Measurements from ENCODE around the gene OR2M3.
"Not testable (repeated sequence)": the region's sequence is repeated elsewhere in the genome, so short reads cannot be mapped to it uniquely, and the experiment has no call there.

OR2M3 gene

DNA sequence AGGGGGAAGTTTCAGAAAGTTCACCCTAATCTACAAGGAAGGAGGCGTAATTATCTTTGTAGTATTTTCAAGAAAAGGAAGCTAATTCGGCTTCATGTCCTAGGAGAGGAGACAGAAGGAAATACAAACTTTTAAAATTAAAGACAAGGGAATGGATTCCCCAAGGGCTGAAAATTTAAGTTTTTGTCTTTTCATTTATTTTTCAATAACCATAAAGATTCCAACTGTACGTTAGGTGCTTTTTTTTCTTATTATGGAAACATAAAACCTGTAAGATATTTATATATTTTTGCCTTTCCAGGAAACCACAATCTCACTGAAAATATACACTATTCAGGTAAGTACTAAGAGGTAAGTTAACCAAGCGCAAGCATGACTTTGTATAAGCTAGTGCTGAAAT, at the start of gene OR2M3:
Gene OR2M3, plus strand, starts transcription at position 301 of the 400 bp plus-strand sequence. CDS start 5,803 bp downstream, outside the sequence.
- DNase-seq (ENCODE audit: low spot score): no peak

DNA sequence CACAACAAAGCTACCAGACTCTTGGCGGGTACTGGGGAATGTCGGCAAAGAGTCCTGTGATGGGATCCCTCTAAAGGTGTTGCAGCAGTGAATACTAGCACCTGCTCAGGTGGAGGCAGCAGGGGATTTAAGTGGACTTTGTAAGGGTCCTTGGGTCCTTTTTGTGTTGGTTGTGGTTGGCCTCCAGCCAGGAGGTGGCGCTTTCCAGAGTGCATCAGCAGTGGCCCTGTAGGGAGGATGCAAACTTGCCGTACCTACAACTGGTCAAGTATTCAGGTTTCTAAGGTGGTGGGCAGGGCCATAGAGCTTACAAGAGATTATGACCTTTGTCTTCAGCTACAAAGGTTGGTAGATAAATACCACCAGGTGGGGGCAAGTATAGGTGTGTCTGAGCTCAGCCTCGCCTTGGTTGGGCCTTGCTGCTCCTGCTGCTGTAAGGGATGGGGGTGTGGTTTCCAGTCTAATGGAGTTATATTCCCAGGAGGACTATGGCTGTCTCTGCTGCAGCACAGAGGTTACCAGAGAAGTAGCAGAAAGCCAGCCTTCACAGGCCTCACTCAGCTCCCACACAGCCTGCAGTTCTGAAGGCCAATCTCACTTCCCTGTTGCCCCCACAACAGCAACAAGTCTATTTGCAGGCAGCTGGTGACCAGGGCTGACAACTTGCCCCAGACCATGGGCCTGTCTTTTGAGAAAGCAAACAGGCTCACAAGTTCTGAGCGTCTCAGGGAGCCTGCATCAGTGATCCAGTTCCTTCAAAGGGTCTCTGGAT, 44.8 kb upstream of the OR2M3 start:
- DNase-seq (ENCODE audit: low spot score): no peak

GRCh38 chr1:248155927-248156326, 41.1 kb upstream of the OR2M3 start:
- DNase-seq (ENCODE audit: low spot score): no peak

- no peak for DNase-seq (ENCODE audit: low spot score)
Measured at GRCh38 chr1:248158758-248159157, 38.3 kb upstream of the OR2M3 start.

DNA sequence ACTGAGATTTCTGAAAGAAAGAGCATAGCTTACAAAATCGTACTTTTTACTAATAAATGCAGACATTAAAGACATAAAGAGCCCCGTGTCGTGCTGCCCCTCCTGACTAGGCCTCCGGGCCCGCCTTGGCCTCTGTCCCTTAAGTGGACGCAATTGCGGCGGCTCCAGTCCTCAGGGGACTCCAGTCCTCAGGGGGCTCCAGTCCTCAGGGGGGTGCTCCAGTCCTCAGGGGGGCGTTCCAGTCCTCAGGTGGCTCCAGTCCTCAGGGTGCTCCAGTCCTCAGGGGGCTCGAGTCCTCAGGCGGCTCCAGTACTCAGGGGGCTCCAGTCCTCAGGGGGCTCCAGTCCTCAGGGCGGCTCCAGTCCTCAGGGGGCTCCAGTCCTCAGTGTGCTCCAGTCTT, 33.0 kb upstream of the OR2M3 start:
- DNase-seq (ENCODE audit: low spot score): no peak

DNA sequence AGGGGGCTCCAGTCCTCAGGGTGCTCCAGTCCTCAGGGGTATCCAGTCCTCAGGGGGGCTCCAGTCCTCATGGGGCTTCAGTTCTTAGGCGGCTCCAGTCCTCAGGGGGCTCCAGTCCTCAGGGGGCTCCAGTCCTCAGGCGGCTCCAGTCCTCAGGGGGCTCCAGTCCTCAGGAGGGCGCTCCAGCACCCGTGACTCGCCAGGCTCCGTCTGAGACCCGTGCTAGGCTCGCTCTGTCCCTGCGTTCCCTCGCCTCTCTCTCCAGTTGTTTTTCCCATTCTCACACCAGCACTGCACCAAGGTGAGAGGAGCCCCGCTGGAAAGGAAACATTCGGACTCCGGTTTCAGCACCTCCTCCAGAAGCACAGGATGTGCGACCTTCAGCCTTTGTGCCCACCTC, 31.9 kb upstream of the OR2M3 start:
- DNase-seq (ENCODE audit: low spot score): no peak

DNA sequence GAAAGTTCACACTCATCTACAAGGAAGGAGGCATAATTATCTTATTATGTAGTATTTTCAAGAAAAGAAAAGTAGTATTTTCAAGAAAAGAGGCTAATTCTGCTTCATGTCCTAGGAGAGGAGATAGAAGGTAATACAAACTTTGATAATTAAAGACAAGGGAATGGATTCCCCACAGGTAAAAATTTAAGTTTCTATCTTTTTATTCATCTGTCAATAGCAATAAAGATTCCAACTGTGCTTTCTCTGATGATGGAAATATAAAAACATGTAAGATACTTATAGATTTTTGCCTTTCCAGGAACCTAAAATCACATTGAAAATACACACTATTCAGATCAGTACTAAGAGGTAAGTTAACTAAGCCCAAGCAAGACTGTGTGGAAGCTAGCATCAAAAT, 22.5 kb upstream of the OR2M3 start, which contains the start of gene OR2M2:
Gene OR2M2, plus strand, starts transcription at position 301 of the 400 bp plus-strand sequence. CDS start 5,165 bp downstream, outside the sequence.
- no peak for DNase-seq (ENCODE audit: low spot score)

- no peak for DNase-seq (ENCODE audit: low spot score)
Measured at GRCh38 chr1:248183996-248184395, 13.1 kb upstream of the OR2M3 start.

- DNase-seq (ENCODE audit: low spot score): no peak
Measured at GRCh38 chr1:248187363-248187762, 9.7 kb upstream of the OR2M3 start.

GRCh38 chr1:248189026-248189425, 8.0 kb upstream of the OR2M3 start:
- DNase-seq (ENCODE audit: low spot score): no peak

GRCh38 chr1:248194117-248194516, 2.9 kb upstream of the OR2M3 start:
- no peak for DNase-seq (ENCODE audit: low spot score)

GRCh38 chr1:248215880-248216279, 18.8 kb downstream of the OR2M3 start:
- DNase-seq (ENCODE audit: low spot score): no peak

GRCh38 chr1:248225537-248225936, 28.5 kb downstream of the OR2M3 start:
- no peak for DNase-seq (ENCODE audit: low spot score)

DNA sequence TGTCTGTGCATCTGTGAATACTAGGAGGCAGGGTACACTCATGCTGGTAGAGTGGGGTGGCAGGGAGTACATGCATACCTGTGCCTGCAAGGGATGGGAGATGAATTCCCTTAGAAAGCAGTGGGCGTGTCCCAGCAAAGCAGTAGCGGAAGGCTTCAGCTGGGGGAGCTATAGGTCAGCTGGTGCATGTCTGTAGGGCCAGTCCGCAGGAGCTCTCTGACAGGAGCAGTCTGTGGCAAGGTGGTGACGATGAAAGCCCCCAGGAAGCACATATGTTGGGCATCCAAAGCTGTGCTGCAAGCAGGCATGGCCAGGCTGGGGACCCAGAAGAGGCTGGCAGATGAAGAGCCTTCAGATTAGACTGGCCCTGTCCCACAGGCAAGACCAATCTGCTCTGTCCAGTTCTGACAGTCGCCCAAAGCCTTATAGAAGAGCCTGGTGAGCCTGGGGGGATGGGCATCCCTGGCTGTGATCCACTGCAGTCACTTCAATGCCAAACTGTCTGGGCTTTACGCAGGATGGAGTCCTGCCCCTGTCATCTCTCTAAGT, 32.4 kb downstream of the OR2M3 start:
- no peak for DNase-seq (ENCODE audit: low spot score)

GRCh38 chr1:248231117-248231516, 34.1 kb downstream of the OR2M3 start, which contains the start of gene OR2M4:
Gene OR2M4 (plus strand): TSS chr1:248231417. CDS start chr1:248238929, 7,512 bp downstream.
- no peak for DNase-seq (ENCODE audit: low spot score)

GRCh38 chr1:248239478-248239877, 42.4 kb downstream of the OR2M3 start:
- no peak for DNase-seq (ENCODE audit: low spot score)

DNA sequence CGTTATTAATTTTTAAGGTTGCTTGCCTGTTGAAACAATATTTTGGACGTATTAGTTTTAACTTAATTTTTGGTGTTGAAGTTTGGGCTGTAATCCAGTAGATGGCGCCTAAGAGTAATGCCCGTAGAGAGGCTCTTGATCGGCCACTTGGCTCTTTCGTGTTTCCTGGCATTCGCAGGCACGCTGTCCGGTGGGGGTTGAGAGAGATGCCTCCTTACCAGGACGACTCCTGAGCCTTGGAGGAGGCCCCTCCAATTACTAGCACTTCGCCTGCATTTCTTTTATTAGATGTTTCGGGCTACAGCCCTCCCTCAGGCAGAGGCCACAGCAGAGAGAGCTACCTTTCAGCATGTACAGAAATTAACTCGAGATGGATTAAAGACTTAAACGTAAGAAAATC, 46.1 kb downstream of the OR2M3 start:
- peak; percentile 71 for DNase-seq (ENCODE audit: low spot score)

- not testable (repeated sequence) for DNase-seq (ENCODE audit: low spot score)
Measured at GRCh38 chr1:248259309-248259708, 62.2 kb downstream of the OR2M3 start.

All from pons (tissue), 1 donor.